Skeletal muscle satellite cell (primary cell): ENCODE data around the gene POU2F3.
"Not testable (repeated sequence)": the region's sequence is repeated elsewhere in the genome, so short reads cannot be mapped to it uniquely, and the experiment has no call there.

Source experiments
- H3K27me3 ChIP-seq: 2 replicates; pipeline ENCODE4 v1.7.0; 2013; ENCODE audit warnings: low read length; ENCODE audit not compliant: control insufficient read depth, insufficient read depth
- H3K36me3 ChIP-seq: 2 replicates; pipeline ENCODE4 v1.7.0; 2013; ENCODE audit warnings: mild to moderate bottlenecking, control low read depth, low read length; ENCODE audit not compliant: insufficient read depth
- H3K4me1 ChIP-seq: 2 replicates; pipeline ENCODE4 v1.7.0; 2013; ENCODE audit warnings: low read length; ENCODE audit not compliant: control insufficient read depth, insufficient read depth
- H3K4me2 ChIP-seq: 2 replicates; pipeline ENCODE4 v1.7.0; 2013; ENCODE audit warnings: mild to moderate bottlenecking, low read length
- H3K4me3 ChIP-seq: 2 replicates; pipeline ENCODE4 v1.7.0; 2013; ENCODE audit warnings: low read length
- H3K9ac ChIP-seq: 2 replicates; pipeline ENCODE4 v1.7.0; 2013; ENCODE audit warnings: mild to moderate bottlenecking, low read depth, low read length, moderate library complexity
- H3K9me3 ChIP-seq: replicated peaks from 2 replicates; pipeline ENCODE4 v1.7.0; 2013; ENCODE audit warnings: mild to moderate bottlenecking, control low read depth, low read length

Gene POU2F3

DNA sequence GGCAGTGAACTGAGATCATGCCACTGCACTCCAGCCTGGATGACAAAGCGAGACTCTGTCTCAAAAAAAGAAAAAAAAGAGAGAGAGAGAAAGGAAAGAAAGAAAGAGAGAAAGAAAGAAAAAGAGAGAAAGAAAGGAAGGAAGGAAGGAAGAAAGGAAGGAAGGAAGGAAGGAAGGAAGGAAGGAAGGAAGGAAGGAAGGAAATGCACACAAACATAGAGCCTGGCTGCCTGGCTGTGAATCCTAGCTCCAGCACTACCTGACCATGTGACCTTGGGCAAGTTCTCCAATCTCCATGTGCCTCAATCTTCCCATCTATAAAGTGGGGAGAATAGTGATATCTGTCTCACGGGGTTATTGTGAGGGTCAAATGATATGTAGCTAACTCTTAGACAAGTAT lies 34.0 kb downstream of the POU2F3 start:
- not testable (repeated sequence) for H3K4me3 ChIP-seq

DNA sequence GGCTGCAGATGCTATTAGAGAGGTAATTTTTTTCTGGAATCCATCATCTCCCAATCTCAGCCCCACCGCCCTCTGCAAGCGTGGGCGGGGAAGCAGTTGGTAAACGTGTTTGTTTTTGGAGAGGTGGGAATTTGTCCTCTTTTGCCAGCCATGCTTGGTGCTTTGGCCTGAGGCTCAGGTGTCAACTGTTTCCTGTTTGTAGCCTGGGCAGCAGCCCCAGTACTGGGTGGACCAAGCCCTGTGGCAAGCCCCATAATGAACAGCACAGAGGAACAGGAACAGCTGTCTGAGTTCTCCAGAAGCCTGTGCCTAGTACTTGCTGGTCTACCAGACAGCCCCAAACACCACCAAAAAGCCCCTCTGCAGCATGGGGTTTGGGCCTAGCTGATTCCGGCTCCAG lies 39.6 kb downstream of the POU2F3 start:
- no peaks in the 10 kb centered on the region for H3K9me3 ChIP-seq
- peaks cover 47% of the 10 kb centered on the region for H3K27me3 ChIP-seq
- no peaks in the 10 kb centered on the region for H3K36me3 ChIP-seq
- no peak overlapping the region for H3K4me3 ChIP-seq
- no peaks in the 10 kb centered on the region for H3K4me1 ChIP-seq
- H3K9ac ChIP-seq, result no peak overlapping the region
- no peak overlapping the region for H3K4me2 ChIP-seq

More for the DNA sequence above, 34.0 kb downstream of the POU2F3 start:
- not testable (repeated sequence) for H3K9me3 ChIP-seq, H3K9ac ChIP-seq, H3K4me1 ChIP-seq, H3K36me3 ChIP-seq, H3K4me2 ChIP-seq
- H3K27me3 ChIP-seq, result peaks cover 36% of the 10 kb centered on the region

DNA sequence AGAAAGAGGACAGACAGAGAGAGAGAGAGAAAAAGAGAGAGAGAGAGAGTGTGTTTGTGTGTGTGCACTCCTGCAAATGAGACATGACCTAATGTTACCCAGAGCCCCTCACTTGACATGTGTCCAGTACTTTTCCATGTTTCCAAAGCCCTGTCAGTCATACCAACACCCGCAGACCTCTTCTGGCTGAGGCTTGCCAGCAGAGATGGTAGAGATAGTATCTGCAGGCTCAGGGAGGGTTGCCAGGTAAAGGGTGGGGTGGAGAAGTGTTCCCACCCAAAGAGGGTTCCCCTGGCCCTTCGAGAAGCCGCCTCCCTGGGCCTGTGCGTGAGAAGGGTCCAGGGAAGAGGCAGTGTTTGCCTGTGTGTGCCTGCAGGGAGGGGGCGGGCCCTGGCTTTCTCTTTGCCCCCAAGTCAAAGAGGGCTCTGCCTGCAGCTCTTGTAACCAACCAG lies 40.7 kb downstream of the POU2F3 start:
- Histone ChIP-seq H3K4me3 (no peak overlapping the region), H3K9me3 (no peaks in the 10 kb centered on the region), H3K27me3 (peaks cover 40% of the 10 kb centered on the region), H3K9ac (no peak overlapping the region), H3K4me2 (no peak overlapping the region), H3K4me1 (no peaks in the 10 kb centered on the region), H3K36me3 (no peaks in the 10 kb centered on the region)

DNA sequence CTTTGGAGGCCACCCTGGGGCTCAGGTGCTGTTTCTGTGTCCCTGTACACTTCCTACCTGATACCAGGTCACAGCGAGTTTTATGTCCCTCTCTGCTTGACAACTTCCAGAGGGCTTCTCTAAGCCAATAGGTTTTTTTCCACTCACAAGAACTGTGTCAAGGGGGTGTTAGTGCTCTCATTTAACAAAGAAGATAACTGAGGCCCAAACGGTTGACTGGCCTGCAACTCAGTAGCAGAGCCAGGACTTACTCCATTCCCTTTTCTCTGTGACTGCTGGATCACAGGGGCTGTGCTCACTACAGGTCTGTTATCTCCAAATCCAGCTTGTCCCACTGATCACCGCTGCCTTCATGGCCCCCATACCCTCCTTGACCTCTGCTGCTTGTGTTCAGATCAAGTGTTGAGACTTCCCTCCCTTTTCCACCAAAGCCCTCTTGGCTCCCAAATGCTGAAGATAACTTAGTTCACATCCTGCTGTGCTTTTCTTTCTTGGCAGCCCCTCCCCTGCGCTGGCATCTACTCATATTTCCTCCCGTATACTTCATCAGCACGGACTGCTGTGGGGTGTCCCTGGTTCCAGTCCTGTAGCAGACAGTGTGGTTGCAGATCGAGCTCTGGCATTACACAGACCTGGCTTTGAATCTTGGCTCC lies 41.3 kb downstream of the POU2F3 start:
- Histone ChIP-seq H3K9me3 (no peaks in the 10 kb centered on the region), H3K4me1 (no peaks in the 10 kb centered on the region), H3K27me3 (peaks cover 40% of the 10 kb centered on the region), H3K9ac (no peak overlapping the region), H3K36me3 (no peaks in the 10 kb centered on the region), H3K4me3 (no peak overlapping the region), H3K4me2 (no peak overlapping the region)

DNA sequence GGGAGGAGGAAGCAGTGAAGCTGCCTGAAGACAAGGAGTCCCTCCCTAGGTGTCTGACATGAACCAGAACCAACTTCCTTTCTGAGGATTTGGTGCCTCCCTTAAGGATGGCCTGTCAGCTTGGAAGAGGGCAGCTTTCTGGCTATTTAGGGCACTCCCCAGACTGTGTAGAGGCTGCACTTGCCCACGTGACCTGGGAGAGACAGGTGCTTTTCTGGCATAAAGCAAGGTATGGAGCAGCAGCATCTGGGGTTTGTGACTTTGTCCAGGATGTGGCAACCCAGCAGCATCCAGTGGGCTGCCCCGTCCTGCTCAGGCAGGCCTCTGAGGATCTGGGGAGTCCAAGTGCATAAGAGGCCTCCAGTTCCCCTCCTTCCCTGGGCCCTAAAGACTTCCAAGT lies 43.2 kb downstream of the POU2F3 start:
- no peak overlapping the region for H3K4me2 ChIP-seq
- no peaks in the 10 kb centered on the region for H3K4me1 ChIP-seq
- H3K4me3 ChIP-seq, result no peak overlapping the region
- peaks cover 46% of the 10 kb centered on the region for H3K27me3 ChIP-seq
- no peaks in the 10 kb centered on the region for H3K9me3 ChIP-seq
- H3K9ac ChIP-seq, result no peak overlapping the region
- no peaks in the 10 kb centered on the region for H3K36me3 ChIP-seq

DNA sequence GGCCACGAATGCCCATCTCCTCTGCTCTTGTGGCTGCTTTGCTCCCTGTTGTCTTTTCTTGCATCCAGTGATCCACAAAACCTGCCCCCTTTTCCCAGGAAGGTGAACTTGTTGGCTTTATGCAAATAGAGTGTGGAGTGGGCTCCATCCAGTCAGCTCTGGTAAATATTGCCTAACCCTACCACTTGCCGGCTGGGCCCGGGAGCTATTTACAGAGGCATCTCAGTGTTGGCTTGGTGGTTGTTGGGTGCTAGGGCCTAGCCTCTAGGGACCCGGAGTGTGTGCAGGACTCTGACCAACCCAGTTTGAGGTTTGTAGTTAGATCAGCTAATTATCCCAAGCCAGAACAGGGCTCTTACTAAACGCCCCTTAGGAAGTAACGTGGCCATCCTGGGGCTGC lies 44.3 kb downstream of the POU2F3 start:
- Histone ChIP-seq H3K9ac (no peak overlapping the region), H3K4me1 (no peaks in the 10 kb centered on the region), H3K27me3 (peaks cover 46% of the 10 kb centered on the region), H3K4me3 (no peak overlapping the region), H3K4me2 (no peak overlapping the region), H3K9me3 (no peaks in the 10 kb centered on the region), H3K36me3 (no peaks in the 10 kb centered on the region)

- Histone ChIP-seq H3K9me3 (no peaks in the 10 kb centered on the region), H3K27me3 (peaks cover 56% of the 10 kb centered on the region), H3K36me3 (no peaks in the 10 kb centered on the region), H3K4me1 (no peaks in the 10 kb centered on the region), H3K9ac (no peak overlapping the region), H3K4me2 (no peak overlapping the region), H3K4me3 (no peak overlapping the region)
Observed at GRCh38 chr11:120285256-120285655, 45.3 kb downstream of the POU2F3 start.

DNA sequence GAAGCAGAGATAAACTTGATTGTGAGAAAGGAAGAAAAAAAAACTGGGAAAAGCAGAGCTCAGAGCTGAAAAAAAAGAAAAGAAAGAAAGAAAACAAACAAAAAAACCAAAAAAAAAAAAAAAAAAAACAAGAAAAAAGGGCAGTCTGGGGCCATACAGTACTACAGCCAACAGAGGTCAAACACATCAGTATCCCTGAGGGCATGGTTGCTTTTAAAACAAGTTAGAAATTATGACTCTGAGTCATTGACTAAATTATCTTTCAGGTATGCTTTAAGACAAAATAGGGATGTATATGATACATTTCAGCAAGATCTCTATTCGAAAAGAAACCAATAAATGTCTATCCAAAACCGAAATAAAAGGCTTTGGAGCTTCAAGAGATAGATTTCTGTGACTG lies 48.1 kb downstream of the POU2F3 start:
- no peaks in the 10 kb centered on the region for H3K4me1 ChIP-seq
- H3K4me2 ChIP-seq, result no peak overlapping the region
- H3K9me3 ChIP-seq, result no peaks in the 10 kb centered on the region
- H3K27me3 ChIP-seq, result peaks cover 52% of the 10 kb centered on the region
- H3K36me3 ChIP-seq, result no peaks in the 10 kb centered on the region
- no peak overlapping the region for H3K4me3 ChIP-seq
- H3K9ac ChIP-seq, result no peak overlapping the region

- Histone ChIP-seq H3K4me3 (no peak overlapping the region), H3K9me3 (no peaks in the 10 kb centered on the region), H3K4me2 (no peak overlapping the region), H3K36me3 (no peaks in the 10 kb centered on the region), H3K4me1 (no peaks in the 10 kb centered on the region), H3K27me3 (peaks cover 61% of the 10 kb centered on the region), H3K9ac (no peak overlapping the region)
Observed at GRCh38 chr11:120289426-120289825, 49.5 kb downstream of the POU2F3 start.

GRCh38 chr11:120290956-120291355 lies 51.0 kb downstream of the POU2F3 start:
- Histone ChIP-seq H3K4me3 (no peak overlapping the region), H3K9me3 (no peaks in the 10 kb centered on the region), H3K36me3 (no peaks in the 10 kb centered on the region), H3K4me2 (no peak overlapping the region), H3K27me3 (peaks cover 74% of the 10 kb centered on the region), H3K4me1 (no peaks in the 10 kb centered on the region), H3K9ac (no peak overlapping the region)

DNA sequence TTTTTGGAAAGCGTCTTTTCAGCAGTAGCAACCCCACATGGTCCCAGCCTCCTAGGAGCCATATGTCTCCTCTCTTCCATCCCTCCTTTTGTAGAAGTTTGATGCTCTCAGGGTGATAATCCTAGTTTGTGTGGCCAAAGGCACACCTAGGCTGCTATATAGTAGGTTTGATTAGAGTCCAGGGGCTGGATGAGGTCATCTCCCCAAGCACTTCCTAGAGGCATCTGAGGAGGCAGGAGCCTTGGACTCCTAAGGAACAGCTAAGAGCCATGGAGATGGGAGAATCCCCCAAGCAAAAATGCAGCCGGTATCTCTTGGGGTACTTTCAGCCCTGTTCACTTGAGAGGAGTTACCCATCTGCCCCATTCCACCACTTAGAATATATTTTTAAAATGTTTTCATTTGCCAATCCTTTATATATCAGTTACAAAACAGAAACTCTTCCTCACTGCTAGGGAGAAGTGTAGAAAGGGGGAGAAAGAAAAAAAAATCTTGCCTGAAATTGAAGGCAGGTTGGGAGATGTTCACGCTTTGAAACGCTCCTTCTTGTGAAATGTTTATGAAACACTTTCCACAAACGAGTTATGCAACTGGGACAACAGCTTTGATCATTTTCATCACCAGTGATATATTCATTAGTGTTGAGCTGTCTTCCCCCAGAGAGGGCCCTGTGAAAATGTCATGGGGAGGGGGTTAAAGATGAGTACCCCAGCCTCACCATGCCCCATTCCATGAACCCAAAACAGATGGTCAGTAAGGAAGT lies 53.3 kb downstream of the POU2F3 start:
- Histone ChIP-seq H3K27me3 (peaks cover 83% of the 10 kb centered on the region), H3K9me3 (no peaks in the 10 kb centered on the region), H3K4me2 (no peak overlapping the region), H3K4me3 (no peak overlapping the region), H3K9ac (no peak overlapping the region), H3K4me1 (no peaks in the 10 kb centered on the region), H3K36me3 (no peaks in the 10 kb centered on the region)

DNA sequence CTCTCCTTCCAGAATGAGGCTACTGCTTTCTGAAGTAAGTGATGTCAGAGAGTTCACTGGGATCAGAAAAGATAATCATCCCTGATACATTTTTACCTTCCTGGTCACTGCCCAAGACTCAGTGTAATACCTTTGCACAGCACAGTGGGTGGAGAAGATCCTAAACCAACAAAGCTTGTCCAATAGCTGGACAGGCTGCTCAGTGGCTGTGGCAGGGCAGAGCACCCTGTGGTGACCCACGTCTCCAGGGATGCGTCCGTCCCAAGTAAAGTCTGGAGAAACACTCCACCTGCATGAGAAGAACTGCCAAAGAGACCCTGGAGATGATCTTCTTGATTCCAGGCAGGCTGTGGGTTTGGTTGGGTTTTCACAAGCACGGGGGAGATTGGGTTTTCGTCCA lies 54.2 kb downstream of the POU2F3 start:
- no peak overlapping the region for H3K9ac ChIP-seq
- H3K9me3 ChIP-seq, result no peaks in the 10 kb centered on the region
- no peak overlapping the region for H3K4me3 ChIP-seq
- no peaks in the 10 kb centered on the region for H3K4me1 ChIP-seq
- no peaks in the 10 kb centered on the region for H3K36me3 ChIP-seq
- H3K27me3 ChIP-seq, result peaks cover 84% of the 10 kb centered on the region
- H3K4me2 ChIP-seq, result no peak overlapping the region
